GM20000 (cell line): ENCODE measurements around the gene NKX1-2.
"Not testable (repeated sequence)": the region's sequence is repeated elsewhere in the genome, so short reads cannot be mapped to it uniquely, and the experiment has no call there.

Experiments used
- DNase-seq: peaks from one replicate; pipeline ENCODE4 v3.0.0; 2012; ENCODE audit warnings: low spot score
- CTCF ChIP-seq: IDR thresholded peaks from 2 replicates; pipeline ENCODE4 v1.5.1; 2012; ENCODE audit warnings: mild to moderate bottlenecking, control low read depth; ENCODE audit errors: extremely low read depth, missing control alignments

The NKX1-2 gene

DNA sequence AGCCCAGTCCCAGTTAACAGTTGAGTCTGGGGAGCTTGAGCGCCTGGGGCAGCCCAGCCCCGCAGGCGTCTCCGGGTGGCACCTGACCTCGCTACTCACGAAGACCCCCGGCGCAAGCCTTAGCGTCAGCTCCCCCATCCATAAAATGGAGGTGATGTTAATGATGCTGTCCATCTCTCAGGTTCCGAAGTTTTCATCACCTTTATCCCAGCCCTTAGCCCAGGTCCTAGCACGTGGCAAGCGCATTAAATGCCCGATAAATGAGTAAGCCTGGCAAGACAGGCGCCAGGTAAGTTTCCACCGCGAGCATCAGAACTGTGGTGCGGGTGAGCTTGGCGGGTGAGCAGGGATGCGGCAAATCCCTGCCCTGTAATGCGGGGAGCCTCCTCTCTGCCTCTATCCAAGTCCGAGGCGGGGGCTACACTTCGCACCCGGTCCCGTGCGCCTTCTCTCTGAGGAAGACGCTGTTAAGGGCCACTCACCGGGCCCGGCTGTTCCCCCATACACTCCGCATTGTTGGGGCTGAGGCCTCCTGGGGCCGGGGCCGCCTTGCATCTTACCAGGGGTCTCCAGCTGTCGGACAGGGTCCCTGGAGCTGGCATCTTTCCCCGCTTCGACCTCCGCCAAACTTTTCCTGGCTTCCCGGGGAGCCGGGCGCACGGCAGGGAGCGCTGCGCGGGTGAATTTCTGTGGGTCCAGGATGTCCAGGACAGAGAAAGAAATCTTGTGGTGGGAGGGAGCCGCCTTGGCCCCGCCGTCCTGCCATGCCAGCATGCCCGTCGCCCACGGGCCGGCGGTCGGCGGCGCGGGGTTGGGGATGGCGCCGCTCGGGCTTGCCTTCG is 444 bp downstream of the NKX1-2 start:
- no peak for TF ChIP-seq CTCF
- no peak for DNase-seq

DNA sequence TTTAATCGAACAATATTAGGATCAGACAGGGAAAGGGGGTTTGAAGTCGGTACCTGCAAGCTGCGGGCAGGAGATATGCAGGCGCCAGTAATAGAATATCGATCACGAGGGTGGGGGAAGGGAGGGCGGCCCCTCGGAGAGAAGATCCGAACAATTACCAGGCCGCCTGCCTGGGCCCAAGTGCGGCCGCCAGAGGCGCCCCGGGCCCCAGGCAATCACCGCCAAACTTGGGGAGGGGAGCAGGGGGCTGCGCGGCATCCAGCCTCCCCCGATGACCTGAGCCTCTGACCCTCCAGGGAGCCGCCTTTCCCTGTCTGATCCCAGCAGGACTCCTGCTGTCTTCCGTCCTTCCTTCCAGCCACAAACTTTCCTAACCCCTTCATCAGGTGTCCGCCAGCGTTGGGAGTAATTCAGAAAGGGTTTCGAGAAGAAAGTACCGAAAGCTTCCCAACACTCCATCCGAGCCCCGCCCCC is 1.1 kb downstream of the NKX1-2 start:
- no peak for TF ChIP-seq CTCF
- no peak for DNase-seq

DNA sequence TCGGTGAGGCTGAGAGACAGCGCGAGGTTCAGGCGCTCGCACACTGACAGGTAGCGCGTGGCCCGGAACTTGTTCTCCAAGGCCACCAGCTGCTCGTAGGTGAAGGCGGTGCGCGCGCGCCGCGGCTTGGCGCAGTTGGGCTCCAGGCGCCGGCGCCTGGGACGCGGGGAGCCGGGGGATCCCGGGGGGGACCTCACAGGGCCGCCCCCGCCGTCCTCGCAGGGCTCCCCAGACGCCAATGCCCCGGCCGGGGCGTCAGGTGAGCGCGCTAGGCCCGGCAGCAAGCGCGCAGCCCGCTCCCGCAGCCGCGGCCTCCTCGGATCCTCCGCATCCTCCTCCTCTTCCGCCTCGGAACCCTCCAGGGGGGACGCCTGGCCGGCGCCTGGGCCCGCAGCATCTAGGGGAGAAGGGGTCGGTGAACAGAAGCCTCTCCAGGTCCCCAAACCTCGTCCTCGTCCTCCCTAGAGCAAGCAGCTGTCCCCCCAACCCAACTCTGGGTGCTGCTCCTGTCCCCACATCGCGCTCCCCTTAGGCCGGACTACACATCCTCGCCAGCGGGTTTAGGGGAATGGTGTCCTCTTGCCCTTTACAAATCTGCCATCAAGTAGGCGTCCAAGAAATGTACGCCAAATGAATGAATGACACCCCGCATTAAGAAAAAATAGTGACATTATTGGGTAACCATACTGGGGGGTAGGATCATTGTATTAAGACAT is 1.9 kb downstream of the NKX1-2 start:
- peak; percentile 49 for DNase-seq
- no peak for TF ChIP-seq CTCF

- DNase-seq, result peak; percentile 16
- TF ChIP-seq CTCF, result no peak
Observed at GRCh38 chr10:124446830-124447750, 2.7 kb downstream of the NKX1-2 start.

- not testable (repeated sequence) for DNase-seq
Observed at GRCh38 chr10:124441694-124442093, 8.1 kb downstream of the NKX1-2 start.

GRCh38 chr10:124436191-124436638 is 13.6 kb downstream of the NKX1-2 start:
- no peak for DNase-seq
- TF ChIP-seq CTCF, result no peak

DNA sequence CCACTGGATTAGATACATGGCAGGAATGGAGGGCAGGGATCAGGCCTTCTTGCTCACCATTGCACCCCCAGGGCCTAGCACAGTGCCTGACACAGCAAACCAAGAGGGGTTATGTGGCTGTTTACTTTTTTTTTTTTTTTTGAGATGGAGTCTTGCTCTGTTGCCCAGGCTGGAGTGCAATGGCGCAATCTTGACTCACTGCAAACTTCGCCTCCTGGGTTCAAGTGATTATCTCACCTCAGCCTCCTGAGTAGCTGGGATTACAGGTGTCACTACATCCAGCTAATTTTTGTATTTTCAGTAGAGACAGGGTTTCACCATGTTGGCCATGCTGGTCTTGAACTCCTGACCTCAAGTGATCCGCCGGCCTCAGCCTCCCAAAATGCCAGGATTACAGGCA is 14.2 kb downstream of the NKX1-2 start:
- not testable (repeated sequence) for DNase-seq

DNA sequence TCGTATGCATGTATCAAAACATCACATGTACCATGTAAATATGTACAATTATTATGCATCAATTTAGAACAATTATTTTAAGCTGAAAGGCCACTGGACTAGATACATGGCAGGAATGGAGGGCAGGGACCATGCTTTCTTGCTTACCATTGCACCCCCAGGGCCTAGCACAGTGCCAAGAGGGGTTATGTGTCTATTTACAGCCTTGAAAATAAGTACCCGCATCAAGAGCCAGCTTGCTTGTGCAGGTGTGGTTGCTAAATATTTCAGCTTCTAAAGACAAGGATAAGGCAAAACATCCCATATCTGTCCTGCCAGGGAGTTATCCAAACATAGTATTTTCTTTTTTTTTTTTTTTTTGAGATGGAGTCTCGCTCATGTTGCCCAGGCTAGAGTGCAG is 16.4 kb downstream of the NKX1-2 start:
- no peak for DNase-seq
- TF ChIP-seq CTCF, result no peak
